WTC11 (cell line): ENCODE measurements around the gene OCA2. TPM values are rescaled to one million over a fixed set of nuclear protein-coding genes. Genes with fewer than 3 reads are reported as not detected.

ENCODE experiments used
- ATAC-seq: fragments of 200-7000 bp; cut with Tn5 transposase; 2 replicates; pipeline ENCODE4 v1.10.0; 2021; ENCODE audit warnings: mild to moderate bottlenecking, moderate library complexity
- CTCF ChIA-PET: fragments of 300-600 bp; sonication (Branson Sonifier 250); formaldehyde crosslinking; loops from one replicate; lab custom pipeline; 2021; ENCODE audit warnings: antibody characterized with exemption; lab: Charles Lee
- POLR2A ChIA-PET: fragments of 350-600 bp; sonication (Branson Sonifier 250); formaldehyde crosslinking; loops from one replicate; lab custom pipeline; 2021; ENCODE audit warnings: antibody characterized with exemption; lab: Charles Lee
- DNase-seq: peaks from one replicate; pipeline ENCODE4 v3.0.0; 2021; ENCODE audit warnings: low spot score
- H3K27ac Mint-ChIP-seq: 2 replicates; pipeline ENCODE4 v1.8.0; 2021; ENCODE audit warnings: mixed read lengths
- H3K27me3 Mint-ChIP-seq: 2 replicates; pipeline ENCODE4 v1.8.0; 2021; ENCODE audit warnings: low read depth, mild to moderate bottlenecking, moderate library complexity, mixed read lengths
- H3K36me3 Mint-ChIP-seq: 2 replicates; pipeline ENCODE4 v1.8.0; 2021; ENCODE audit warnings: mixed read lengths
- H3K4me1 Mint-ChIP-seq: 2 replicates; pipeline ENCODE4 v1.8.0; 2022; ENCODE audit warnings: mixed read lengths
- H3K4me3 Mint-ChIP-seq: 2 replicates; pipeline ENCODE4 v1.8.0; 2021; ENCODE audit warnings: mild to moderate bottlenecking, moderate library complexity, mixed read lengths
- H3K9me3 Mint-ChIP-seq: 2 replicates; pipeline ENCODE4 v1.8.0; 2021; ENCODE audit warnings: mixed read lengths
- AR ChIP-seq: fragments of 250-450 bp; sonication (Bioruptor Pico); IDR thresholded peaks from 2 replicates; pipeline ENCODE4 v1.9.0; 2021; ENCODE audit warnings: mild to moderate bottlenecking
- FOXP1 ChIP-seq: sonication (generic); formaldehyde crosslinking; IDR thresholded peaks from 2 replicates; pipeline ENCODE4 v1.8.0; 2022; ENCODE audit warnings: missing genetic modification reagents, mild to moderate bottlenecking, moderate library complexity, borderline replicate concordance
- FOXP4 ChIP-seq: sonication (generic); formaldehyde crosslinking; IDR thresholded peaks from 2 replicates; pipeline ENCODE4 v1.8.0; 2022; ENCODE audit warnings: mild to moderate bottlenecking, missing genetic modification reagents
- HMGXB4 ChIP-seq: sonication (generic); formaldehyde crosslinking; IDR thresholded peaks from 2 replicates; pipeline ENCODE4 v1.8.1; 2023; ENCODE audit warnings: mild to moderate bottlenecking, moderate library complexity, missing genetic modification reagents
- MXD4 ChIP-seq: fragments of 250-450 bp; sonication (Bioruptor Pico); IDR thresholded peaks from 2 replicates; pipeline ENCODE4 v1.8.0; 2021; ENCODE audit warnings: mild to moderate bottlenecking, moderate library complexity, borderline replicate concordance
- MYBL2 ChIP-seq: sonication (generic); formaldehyde crosslinking; IDR thresholded peaks from 2 replicates; pipeline ENCODE4 v1.8.1; 2023; ENCODE audit warnings: mild to moderate bottlenecking, moderate library complexity, missing genetic modification reagents
- NFE2L1 ChIP-seq: sonication (generic); formaldehyde crosslinking; IDR thresholded peaks from 2 replicates; pipeline ENCODE4 v1.8.1; 2023; ENCODE audit warnings: missing genetic modification reagents
- NFYB ChIP-seq: sonication (generic); formaldehyde crosslinking; conservative IDR thresholded peaks from 2 replicates; pipeline ENCODE4 v1.8.0; 2022; ENCODE audit warnings: low read depth, missing genetic modification reagents
- SMAD3 ChIP-seq: sonication (generic); formaldehyde crosslinking; IDR thresholded peaks from 2 replicates; pipeline ENCODE4 v1.8.0; 2022; ENCODE audit warnings: missing genetic modification reagents, mild to moderate bottlenecking, borderline replicate concordance
- USF1 ChIP-seq: sonication (generic); formaldehyde crosslinking; IDR thresholded peaks from 2 replicates; pipeline ENCODE4 v1.8.0; 2022; ENCODE audit warnings: mild to moderate bottlenecking, missing genetic modification reagents
- ZNF263 ChIP-seq: sonication (generic); formaldehyde crosslinking; IDR thresholded peaks from 2 replicates; pipeline ENCODE4 v1.8.1; 2022; ENCODE audit warnings: low read depth, mild to moderate bottlenecking, moderate library complexity, missing genetic modification reagents
- ZNF425 ChIP-seq: fragments of 250-450 bp; sonication (Bioruptor Pico); conservative IDR thresholded peaks from 2 replicates; pipeline ENCODE4 v1.9.0; 2021; ENCODE audit warnings: mild to moderate bottlenecking
- total RNA-seq: library from RNA; stranded (reverse); gene quantifications from 3 replicates; pipeline ENCODE4 v1.2.3, GENCODE V29; 2021

OCA2 gene
- total RNA-seq, 1 experiment from 2014 or later = 0.39 TPM

- peak; percentile 69 for ATAC-seq
- no peaks in the 10 kb centered on the region for H3K9me3 Mint-ChIP-seq
- H3K36me3 Mint-ChIP-seq = peaks cover 11% of the 10 kb centered on the region
- H3K4me1 Mint-ChIP-seq = peaks cover 10% of the 10 kb centered on the region
- DNase-seq = peak; percentile 55
- CTCF ChIA-PET = interaction anchor here (1.1 to 2.3 kb wide), 4 partner anchors 8 to 86 kb away, joined by 3 to 12 read pairs (median 8); partner anchors contain the start of gene OCA2
- H3K27me3 Mint-ChIP-seq = peaks cover 55% of the 10 kb centered on the region
- POLR2A ChIA-PET = no interaction called here
- TF ChIP-seq NFE2L1 (no peak), ZNF425 (no peak), NFYB (no peak), MYBL2 (CRISPR knock-in tag) (no peak), FOXP1 (0 out of 2 replicates have a peak, but pooled peaks have one; percentile 48)
- H3K4me3 Mint-ChIP-seq = peak overlapping the region; percentile 86
- H3K27ac Mint-ChIP-seq = no peak overlapping the region
Measured at GRCh38 chr15:28107111-28107903, 8.2 kb upstream of the OCA2 start.

GRCh38 chr15:28106294-28107110 lies 7.4 kb upstream of the OCA2 start:
- POLR2A ChIA-PET = no interaction called here
- peaks cover 61% of the 10 kb centered on the region for H3K27me3 Mint-ChIP-seq
- no peak for TF ChIP-seq AR (CRISPR knock-in tag)
- TF ChIP-seq FOXP4 (CRISPR knock-in tag) = 0 out of 2 replicates have a peak, but pooled peaks have one; percentile 34
- no peak for TF ChIP-seq SMAD3 (CRISPR knock-in tag)
- TF ChIP-seq USF1 (CRISPR knock-in tag) = no peak
- TF ChIP-seq ZNF263 = peak; percentile 96
- TF ChIP-seq MXD4 (CRISPR knock-in tag) = no peak
- TF ChIP-seq HMGXB4 (CRISPR knock-in tag) = peak; percentile 29; the same call in 1 of the 2 replicates
- DNase-seq (peak; percentile 27), ATAC-seq (peak; percentile 8)
- CTCF ChIA-PET = interaction anchor here (1.5 to 2.3 kb wide), 3 partner anchors 8 to 85 kb away, joined by 7 to 12 read pairs (median 10); partner anchors contain the start of gene OCA2
- no peaks in the 10 kb centered on the region for H3K9me3 Mint-ChIP-seq
- H3K27ac Mint-ChIP-seq = no peak overlapping the region
- peaks cover 3% of the 10 kb centered on the region for H3K36me3 Mint-ChIP-seq
- H3K4me1 Mint-ChIP-seq = peaks cover 10% of the 10 kb centered on the region
- H3K4me3 Mint-ChIP-seq = peak overlapping the region; percentile 51
